ENCODE measurements around the gene SPEF2.

Gene SPEF2

DNA sequence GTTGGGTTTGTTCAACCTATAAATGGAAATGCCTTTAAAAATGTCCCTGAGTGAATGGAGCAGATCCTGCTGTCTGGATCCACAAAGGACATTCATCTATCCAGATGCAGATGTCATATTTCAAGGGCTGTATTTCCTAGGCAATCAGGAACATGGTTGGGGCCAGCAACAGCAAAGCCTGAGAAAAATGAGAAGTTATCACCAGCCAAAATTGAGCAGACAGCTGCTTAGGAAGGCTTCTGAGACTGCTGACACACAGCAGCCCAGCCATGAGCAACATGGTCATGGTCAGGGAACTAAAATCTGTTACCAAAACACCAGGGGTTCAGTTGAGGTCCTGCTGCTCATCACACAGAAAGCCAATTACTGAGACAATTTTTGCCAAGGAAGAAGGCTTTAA, 229.8 kb downstream of the SPEF2 start:
- no peak overlapping the region for H4K12ac ChIP-seq (ENCODE audit: low read depth, low read length)
- no peak overlapping the region for H3K23ac ChIP-seq (ENCODE audit: low read length)
- H3K79me2 ChIP-seq (ENCODE audit: control insufficient read depth, insufficient read depth, low read length, poor library complexity), result no peaks in the 10 kb centered on the region
- H3K4ac ChIP-seq (ENCODE audit: low read depth, low read length), result no peak overlapping the region
- H2BK5ac ChIP-seq (ENCODE audit: low read depth, low read length, poor library complexity), result no peak overlapping the region
- peaks cover 13% of the 10 kb centered on the region for H3K9me3 ChIP-seq (ENCODE audit: insufficient read depth, low read depth, low read length)
- H3K4me2 ChIP-seq (ENCODE audit: low read length), result no peak overlapping the region
- no peak overlapping the region for H2AFZ ChIP-seq (ENCODE audit: insufficient read depth, low read length, poor library complexity)
- no peak overlapping the region for H3K4me3 ChIP-seq (ENCODE audit: low read depth, low read length)
- H3K79me1 ChIP-seq (ENCODE audit: low read length), result no peaks in the 10 kb centered on the region
- H2AK5ac ChIP-seq (ENCODE audit: low read length), result no peak overlapping the region
- H4K8ac ChIP-seq (ENCODE audit: low read depth, low read length), result no peak overlapping the region
- H3K14ac ChIP-seq (ENCODE audit: low read length), result no peak overlapping the region
- no peaks in the 10 kb centered on the region for H3K36me3 ChIP-seq (ENCODE audit: control insufficient read depth in 1 of 2, insufficient read depth in 2 of 2, low read length in 2 of 2)
- H3K18ac ChIP-seq (ENCODE audit: low read length), result no peak overlapping the region
- no peak for DNase-seq
- no peak overlapping the region for H3K9ac ChIP-seq (ENCODE audit: low read length)
- H3K27ac ChIP-seq (ENCODE audit: low read depth, low read length), result no peak overlapping the region
- no peak overlapping the region for H4K91ac ChIP-seq (ENCODE audit: low read depth, low read length)
- no peak overlapping the region for H2BK12ac ChIP-seq (ENCODE audit: low read length)
- H3K27me3 ChIP-seq (ENCODE audit: insufficient read depth, low read length), result no peaks in the 10 kb centered on the region
- no peaks in the 10 kb centered on the region for H3K4me1 ChIP-seq (ENCODE audit: control insufficient read depth in 1 of 2, insufficient read depth in 2 of 2, low read length in 2 of 2)
- no peak overlapping the region for H2BK120ac ChIP-seq (ENCODE audit: insufficient read depth, low read length, poor library complexity)

- H2AK5ac ChIP-seq (ENCODE audit: low read length), result no peak overlapping the region
- H3K79me2 ChIP-seq (ENCODE audit: control insufficient read depth, insufficient read depth, low read length, poor library complexity), result no peaks in the 10 kb centered on the region
- H3K18ac ChIP-seq (ENCODE audit: low read length), result no peak overlapping the region
- H4K8ac ChIP-seq (ENCODE audit: low read depth, low read length), result no peak overlapping the region
- no peak overlapping the region for H3K4me2 ChIP-seq (ENCODE audit: low read length)
- no peak overlapping the region for H3K4ac ChIP-seq (ENCODE audit: low read depth, low read length)
- H3K14ac ChIP-seq (ENCODE audit: low read length), result no peak overlapping the region
- WGBS (ENCODE audit: extremely low coverage, insufficient coverage, insufficient read length), result no CpG with 5 or more reads among the region's 3 CpGs
- no peak overlapping the region for H2BK5ac ChIP-seq (ENCODE audit: low read depth, low read length, poor library complexity)
- no peaks in the 10 kb centered on the region for H3K36me3 ChIP-seq (ENCODE audit: control insufficient read depth in 1 of 2, insufficient read depth in 2 of 2, low read length in 2 of 2)
- no peak overlapping the region for H3K9ac ChIP-seq (ENCODE audit: low read length)
- no peak overlapping the region for H4K91ac ChIP-seq (ENCODE audit: low read depth, low read length)
- H3K23ac ChIP-seq (ENCODE audit: low read length), result no peak overlapping the region
- no peaks in the 10 kb centered on the region for H3K79me1 ChIP-seq (ENCODE audit: low read length)
- H4K12ac ChIP-seq (ENCODE audit: low read depth, low read length), result no peak overlapping the region
- H2BK12ac ChIP-seq (ENCODE audit: low read length), result no peak overlapping the region
- no peak overlapping the region for H2AFZ ChIP-seq (ENCODE audit: insufficient read depth, low read length, poor library complexity)
- no peak for DNase-seq
- no peak overlapping the region for H2BK120ac ChIP-seq (ENCODE audit: insufficient read depth, low read length, poor library complexity)
- no peaks in the 10 kb centered on the region for H3K4me1 ChIP-seq (ENCODE audit: control insufficient read depth in 1 of 2, insufficient read depth in 2 of 2, low read length in 2 of 2)
- H3K4me3 ChIP-seq (ENCODE audit: low read depth, low read length), result no peak overlapping the region
- no peaks in the 10 kb centered on the region for H3K27me3 ChIP-seq (ENCODE audit: insufficient read depth, low read length)
- H3K27ac ChIP-seq (ENCODE audit: low read depth, low read length), result no peak overlapping the region
- peaks cover 13% of the 10 kb centered on the region for H3K9me3 ChIP-seq (ENCODE audit: insufficient read depth, low read depth, low read length)
Observed at GRCh38 chr5:35847961-35848360, 230.3 kb downstream of the SPEF2 start.

- Histone ChIP-seq H3K9ac (ENCODE audit: low read length) (no peak overlapping the region), H3K23ac (ENCODE audit: low read length) (no peak overlapping the region), H3K4me2 (ENCODE audit: low read length) (no peak overlapping the region), H3K79me1 (ENCODE audit: low read length) (no peaks in the 10 kb centered on the region), H2BK120ac (ENCODE audit: insufficient read depth, low read length, poor library complexity) (no peak overlapping the region), H3K14ac (ENCODE audit: low read length) (no peak overlapping the region), H2AK5ac (ENCODE audit: low read length) (no peak overlapping the region), H2AFZ (ENCODE audit: insufficient read depth, low read length, poor library complexity) (no peak overlapping the region), H3K79me2 (ENCODE audit: control insufficient read depth, insufficient read depth, low read length, poor library complexity) (no peaks in the 10 kb centered on the region), H3K4ac (ENCODE audit: low read depth, low read length) (no peak overlapping the region), H3K4me1 (ENCODE audit: control insufficient read depth in 1 of 2, insufficient read depth in 2 of 2, low read length in 2 of 2) (no peaks in the 10 kb centered on the region), H3K9me3 (ENCODE audit: insufficient read depth, low read depth, low read length) (peaks cover 13% of the 10 kb centered on the region), H3K4me3 (ENCODE audit: low read depth, low read length) (no peak overlapping the region), H4K8ac (ENCODE audit: low read depth, low read length) (no peak overlapping the region), H2BK12ac (ENCODE audit: low read length) (no peak overlapping the region), H2BK5ac (ENCODE audit: low read depth, low read length, poor library complexity) (no peak overlapping the region), H3K36me3 (ENCODE audit: control insufficient read depth in 1 of 2, insufficient read depth in 2 of 2, low read length in 2 of 2) (no peaks in the 10 kb centered on the region), H3K27ac (ENCODE audit: low read depth, low read length) (no peak overlapping the region), H3K18ac (ENCODE audit: low read length) (no peak overlapping the region), H4K12ac (ENCODE audit: low read depth, low read length) (no peak overlapping the region), H3K27me3 (ENCODE audit: insufficient read depth, low read length) (no peaks in the 10 kb centered on the region), H4K91ac (ENCODE audit: low read depth, low read length) (no peak overlapping the region)
- no CpG with 5 or more reads among the region's 6 CpGs for whole genome bisulfite sequencing (ENCODE audit: extremely low coverage, insufficient coverage, insufficient read length)
- no peak for DNase-seq
Observed at GRCh38 chr5:35849860-35850259, 232.2 kb downstream of the SPEF2 start.

DNA sequence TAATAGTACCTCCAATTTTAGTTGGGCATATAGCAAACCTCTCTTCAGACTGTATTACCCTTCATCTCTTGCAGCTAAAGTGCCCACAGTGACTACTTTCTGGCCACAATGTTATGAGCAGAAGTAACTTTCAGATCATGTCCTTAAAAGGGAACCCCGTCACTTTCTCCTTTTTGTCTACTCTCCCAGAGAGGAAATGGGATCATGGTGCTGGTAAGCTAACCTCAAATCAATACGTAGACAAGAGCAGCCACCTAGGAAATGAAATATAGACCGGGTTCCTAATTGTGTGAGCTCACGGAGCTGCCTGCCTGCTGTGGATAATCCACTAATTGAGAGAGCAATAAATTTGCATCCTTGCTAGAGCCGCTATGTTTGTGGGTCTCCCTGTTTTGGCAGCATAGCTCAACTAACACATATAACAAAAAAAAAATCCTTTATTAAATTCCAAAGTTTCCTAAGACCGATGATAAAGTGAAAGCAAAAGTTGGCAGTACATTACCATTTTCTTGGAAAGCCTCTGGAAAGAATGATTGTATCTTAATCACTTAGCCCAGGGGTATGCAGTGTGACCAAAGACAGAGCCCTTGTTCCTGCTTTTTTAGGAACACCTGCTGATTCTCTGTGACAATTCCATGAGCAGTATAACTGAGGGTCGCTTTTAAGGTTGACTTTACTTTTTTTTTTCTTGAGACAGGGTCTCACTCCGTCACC, 233.5 kb downstream of the SPEF2 start:
- Histone ChIP-seq H3K4me2 (ENCODE audit: low read length) (no peak overlapping the region), H3K27me3 (ENCODE audit: insufficient read depth, low read length) (no peaks in the 10 kb centered on the region), H3K14ac (ENCODE audit: low read length) (no peak overlapping the region), H3K4ac (ENCODE audit: low read depth, low read length) (no peak overlapping the region), H2BK120ac (ENCODE audit: insufficient read depth, low read length, poor library complexity) (no peak overlapping the region), H3K9ac (ENCODE audit: low read length) (no peak overlapping the region), H2AFZ (ENCODE audit: insufficient read depth, low read length, poor library complexity) (no peak overlapping the region), H2BK12ac (ENCODE audit: low read length) (no peak overlapping the region), H3K79me1 (ENCODE audit: low read length) (no peaks in the 10 kb centered on the region), H2BK5ac (ENCODE audit: low read depth, low read length, poor library complexity) (no peak overlapping the region), H3K79me2 (ENCODE audit: control insufficient read depth, insufficient read depth, low read length, poor library complexity) (no peaks in the 10 kb centered on the region), H4K8ac (ENCODE audit: low read depth, low read length) (no peak overlapping the region), H3K4me1 (ENCODE audit: control insufficient read depth in 1 of 2, insufficient read depth in 2 of 2, low read length in 2 of 2) (no peaks in the 10 kb centered on the region), H3K18ac (ENCODE audit: low read length) (no peak overlapping the region), H3K36me3 (ENCODE audit: control insufficient read depth in 1 of 2, insufficient read depth in 2 of 2, low read length in 2 of 2) (no peaks in the 10 kb centered on the region), H4K12ac (ENCODE audit: low read depth, low read length) (no peak overlapping the region), H3K27ac (ENCODE audit: low read depth, low read length) (no peak overlapping the region), H2AK5ac (ENCODE audit: low read length) (no peak overlapping the region), H3K4me3 (ENCODE audit: low read depth, low read length) (no peak overlapping the region), H3K23ac (ENCODE audit: low read length) (no peak overlapping the region), H3K9me3 (ENCODE audit: insufficient read depth, low read depth, low read length) (peaks cover 4% of the 10 kb centered on the region), H4K91ac (ENCODE audit: low read depth, low read length) (no peak overlapping the region)
- DNase-seq, result no peak
- no CpG with 5 or more reads among the region's 8 CpGs for WGBS (ENCODE audit: extremely low coverage, insufficient coverage, insufficient read length)

Measured in trophoblast cell (in vitro differentiated cells and primary cell).